Measurements from ENCODE around the gene TMEM168.
"Not testable (repeated sequence)": the region's sequence is repeated elsewhere in the genome, so short reads cannot be mapped to it uniquely, and the experiment has no call there.

The TMEM168 gene, protein sequence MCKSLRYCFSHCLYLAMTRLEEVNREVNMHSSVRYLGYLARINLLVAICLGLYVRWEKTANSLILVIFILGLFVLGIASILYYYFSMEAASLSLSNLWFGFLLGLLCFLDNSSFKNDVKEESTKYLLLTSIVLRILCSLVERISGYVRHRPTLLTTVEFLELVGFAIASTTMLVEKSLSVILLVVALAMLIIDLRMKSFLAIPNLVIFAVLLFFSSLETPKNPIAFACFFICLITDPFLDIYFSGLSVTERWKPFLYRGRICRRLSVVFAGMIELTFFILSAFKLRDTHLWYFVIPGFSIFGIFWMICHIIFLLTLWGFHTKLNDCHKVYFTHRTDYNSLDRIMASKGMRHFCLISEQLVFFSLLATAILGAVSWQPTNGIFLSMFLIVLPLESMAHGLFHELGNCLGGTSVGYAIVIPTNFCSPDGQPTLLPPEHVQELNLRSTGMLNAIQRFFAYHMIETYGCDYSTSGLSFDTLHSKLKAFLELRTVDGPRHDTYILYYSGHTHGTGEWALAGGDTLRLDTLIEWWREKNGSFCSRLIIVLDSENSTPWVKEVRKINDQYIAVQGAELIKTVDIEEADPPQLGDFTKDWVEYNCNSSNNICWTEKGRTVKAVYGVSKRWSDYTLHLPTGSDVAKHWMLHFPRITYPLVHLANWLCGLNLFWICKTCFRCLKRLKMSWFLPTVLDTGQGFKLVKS

DNA sequence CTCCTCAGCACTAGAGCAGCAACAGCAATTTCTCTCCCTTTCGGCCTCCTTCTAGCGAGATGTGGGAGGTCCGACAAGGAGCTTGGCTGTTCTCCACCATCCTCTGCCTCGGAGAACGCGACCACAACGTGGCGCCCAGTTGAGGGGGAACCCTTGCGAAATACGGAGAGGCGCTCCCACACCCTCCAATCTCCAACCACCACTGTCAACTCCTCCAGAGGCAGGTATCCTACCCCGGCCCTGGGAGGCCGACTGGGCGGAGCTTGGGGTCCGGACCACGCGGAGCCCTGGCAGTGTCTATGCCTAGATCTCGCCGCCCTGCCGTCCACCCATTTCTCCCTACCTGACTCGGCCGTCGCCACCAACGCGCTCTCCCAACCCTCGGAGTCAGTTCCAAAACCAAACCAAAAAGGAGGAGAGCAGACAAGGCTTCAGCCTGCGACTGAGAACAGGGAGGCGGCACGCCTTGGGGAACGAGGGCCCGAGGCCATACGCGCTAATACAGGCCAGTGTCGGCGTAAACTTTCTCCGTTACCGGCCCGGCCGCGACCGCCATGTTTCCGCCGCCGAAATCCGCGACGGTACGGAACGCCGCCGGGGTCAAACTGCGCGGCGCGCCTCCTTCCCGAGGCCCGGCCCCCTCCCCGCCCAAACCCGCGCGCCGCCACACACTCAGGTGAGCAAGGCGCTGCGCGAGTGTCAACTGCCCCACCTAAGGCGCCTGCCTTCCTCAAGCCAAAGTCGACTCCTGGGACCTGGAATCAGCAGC is at the start of gene TMEM168:
TSS of gene TMEM168 (minus strand) at position 577 of the 769 bp plus-strand sequence. CDS start 5,568 bp downstream, outside the sequence.
- DNase-seq, result peak in 57 of 58 donors; percentile 5 to 89 (median 68)

DNA sequence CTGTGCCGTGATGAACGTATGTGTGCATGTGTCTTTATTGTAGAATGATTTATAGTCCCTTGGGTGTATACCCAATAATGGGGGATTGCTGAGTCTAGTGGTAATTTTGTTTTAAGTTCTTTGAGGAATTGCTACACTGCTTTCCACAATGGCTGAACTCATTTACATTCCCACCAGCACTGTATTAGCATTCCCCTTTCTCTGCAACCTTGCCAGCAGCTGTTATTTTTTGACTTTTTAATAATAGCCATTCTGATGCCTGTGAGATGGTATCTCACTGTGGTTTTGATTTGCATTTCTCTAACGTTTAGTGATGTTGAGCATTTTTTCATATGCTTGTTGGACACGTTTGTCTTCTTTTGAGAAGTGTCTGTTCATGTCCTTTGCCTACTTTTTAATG is 45.7 kb upstream of the TMEM168 start:
- not testable (repeated sequence) for DNase-seq

DNA sequence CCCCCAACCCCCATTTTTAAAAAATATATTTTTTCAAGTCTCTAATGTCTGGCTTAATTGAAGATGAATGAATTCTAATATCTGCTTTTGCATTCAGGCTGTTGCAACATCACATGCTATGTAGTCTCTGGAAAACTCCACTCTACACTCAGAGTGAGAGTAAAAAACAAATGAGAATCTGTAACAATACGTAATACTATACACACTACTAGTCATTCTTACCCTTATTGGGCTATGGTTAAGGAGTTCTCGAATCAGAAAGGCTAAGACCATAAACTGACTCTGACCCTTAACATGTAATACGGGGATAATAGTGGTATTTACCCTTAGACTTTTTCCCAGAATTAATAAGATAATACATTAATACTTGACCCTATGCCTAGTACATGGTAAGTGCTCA is 42.9 kb upstream of the TMEM168 start:
- DNase-seq, result no peak

DNA sequence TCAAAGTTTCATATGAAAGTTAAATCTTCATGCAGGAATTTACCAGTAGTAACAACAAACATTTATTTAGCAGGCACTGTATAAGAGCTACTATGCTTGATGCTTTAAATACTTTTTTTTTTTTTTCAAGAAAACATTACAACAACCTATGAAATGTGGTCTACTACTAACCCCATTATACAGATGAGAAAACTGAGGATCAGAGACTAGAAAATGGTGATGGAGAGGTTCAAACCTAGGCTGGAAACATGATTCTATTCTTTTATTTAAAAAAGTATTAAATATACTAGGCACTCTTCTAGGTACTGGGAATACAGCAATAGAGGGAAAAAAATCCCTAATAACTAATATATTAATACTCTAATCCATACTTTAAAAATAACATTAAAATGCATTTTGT is 40.6 kb upstream of the TMEM168 start:
- no peak for DNase-seq

DNA sequence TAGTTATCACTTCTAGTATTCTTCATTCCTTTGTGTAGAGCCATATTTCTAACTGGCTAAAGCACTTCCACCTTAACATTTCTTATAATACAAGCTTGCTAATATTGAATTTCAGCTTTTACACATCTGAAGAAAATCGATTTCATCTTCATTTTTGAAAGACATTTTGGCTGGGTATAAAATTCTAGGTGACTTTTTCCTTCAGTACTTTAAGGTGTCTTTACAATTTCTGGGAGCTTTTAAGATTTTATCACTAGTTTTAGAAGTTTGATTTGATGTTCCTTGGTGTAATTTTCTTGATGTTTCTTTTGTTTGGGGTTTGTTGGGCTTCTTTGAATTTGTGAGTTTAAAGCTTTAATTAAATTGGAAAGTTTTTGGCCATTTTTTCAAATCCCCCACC is 38.5 kb upstream of the TMEM168 start:
- no peak for DNase-seq

DNA sequence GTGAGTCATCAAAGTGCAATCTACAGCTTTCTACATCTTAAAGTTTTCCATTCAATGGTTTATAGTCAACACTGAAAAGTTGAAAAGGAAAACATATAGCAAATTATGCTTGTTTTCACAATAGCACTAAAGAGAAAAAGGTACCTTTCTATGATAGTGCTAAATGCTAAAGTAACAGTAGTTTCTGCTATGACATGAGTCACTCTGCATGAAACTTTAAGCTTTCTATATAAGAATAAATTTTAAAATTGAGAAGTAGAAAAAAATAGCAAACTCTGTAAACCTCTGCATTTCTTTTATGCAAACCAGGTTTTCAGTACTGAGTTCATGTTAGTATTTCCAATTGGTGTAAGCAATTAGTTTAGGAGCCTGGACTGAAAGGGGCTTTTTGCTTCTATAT is 31.2 kb upstream of the TMEM168 start:
- no peak for DNase-seq

DNA sequence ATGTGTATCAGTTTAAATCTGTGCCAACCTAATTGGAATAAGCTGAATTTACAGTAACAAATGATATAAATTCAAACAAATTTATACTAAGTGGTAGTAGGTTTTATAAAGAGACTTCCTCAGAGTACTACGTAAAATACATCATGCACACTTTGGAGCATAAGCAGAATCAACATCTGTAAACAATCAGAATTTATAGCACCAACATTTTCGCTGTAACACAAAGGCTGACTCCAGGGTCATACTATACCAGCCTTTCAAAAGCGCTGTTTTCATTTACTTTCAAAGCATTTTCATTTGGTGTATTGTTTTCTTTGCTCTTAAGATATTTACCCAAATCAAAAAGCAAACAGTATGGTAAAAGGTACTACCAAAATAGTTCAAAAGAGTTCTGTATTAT is 29.3 kb upstream of the TMEM168 start:
- no peak for DNase-seq

DNA sequence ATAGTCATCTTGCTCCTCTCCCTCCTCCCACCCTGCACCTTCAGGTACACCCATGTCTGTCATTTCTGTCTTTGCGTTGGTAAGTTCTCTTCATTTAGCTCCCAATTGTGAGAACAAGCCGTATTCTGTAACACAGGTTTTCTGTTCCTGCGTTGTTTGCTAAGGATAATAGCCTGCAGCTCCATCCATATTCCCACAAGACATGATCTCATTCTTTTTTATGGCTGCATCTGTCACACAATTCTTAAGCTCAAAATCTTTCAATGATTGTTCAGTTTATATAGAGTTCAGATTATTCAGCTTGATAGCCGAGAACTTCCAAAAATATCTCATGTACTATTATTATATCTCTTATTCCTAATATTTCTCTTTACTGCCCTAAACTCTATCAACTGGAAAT is 16.0 kb upstream of the TMEM168 start:
- no peak for DNase-seq

DNA sequence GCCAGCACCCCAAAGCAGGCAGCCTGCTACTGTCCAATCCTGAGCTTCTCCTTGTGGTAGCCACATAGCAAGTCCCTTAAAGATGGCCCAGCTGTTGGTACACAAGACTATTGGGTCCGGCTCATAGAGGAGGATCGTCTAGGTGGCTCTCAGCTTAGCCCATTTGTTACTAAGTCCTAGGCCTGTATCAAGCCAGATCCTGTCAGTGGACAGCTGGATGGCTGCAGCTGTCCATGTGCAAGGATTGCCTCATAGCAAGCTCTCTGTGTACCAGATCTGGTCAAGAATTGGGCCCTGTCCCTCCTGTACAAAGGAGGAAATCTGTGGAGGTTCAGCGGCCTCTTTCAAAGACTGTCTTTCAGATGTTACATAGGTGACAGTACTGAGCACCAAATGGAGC is 12.2 kb upstream of the TMEM168 start:
- no peak for DNase-seq

DNA sequence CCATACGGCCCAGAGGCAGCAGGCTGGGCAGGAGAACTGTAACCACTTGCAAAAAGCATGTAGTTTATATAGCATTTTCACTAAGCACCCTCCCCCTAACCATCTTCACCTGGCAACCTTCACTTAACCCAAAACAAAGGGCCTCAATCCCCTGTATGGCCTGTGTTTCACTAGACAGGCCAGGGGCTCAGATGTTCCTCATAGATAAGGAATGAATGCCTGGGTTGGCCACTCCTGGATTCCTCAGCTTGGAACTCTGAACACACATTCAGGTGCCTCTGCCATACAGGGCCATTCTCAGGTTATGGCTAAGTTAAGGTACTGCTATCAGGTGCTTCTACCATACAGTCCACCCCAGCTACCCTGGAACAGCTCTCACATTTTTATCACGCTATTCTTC is 10.3 kb upstream of the TMEM168 start:
- DNase-seq, result no peak

DNA sequence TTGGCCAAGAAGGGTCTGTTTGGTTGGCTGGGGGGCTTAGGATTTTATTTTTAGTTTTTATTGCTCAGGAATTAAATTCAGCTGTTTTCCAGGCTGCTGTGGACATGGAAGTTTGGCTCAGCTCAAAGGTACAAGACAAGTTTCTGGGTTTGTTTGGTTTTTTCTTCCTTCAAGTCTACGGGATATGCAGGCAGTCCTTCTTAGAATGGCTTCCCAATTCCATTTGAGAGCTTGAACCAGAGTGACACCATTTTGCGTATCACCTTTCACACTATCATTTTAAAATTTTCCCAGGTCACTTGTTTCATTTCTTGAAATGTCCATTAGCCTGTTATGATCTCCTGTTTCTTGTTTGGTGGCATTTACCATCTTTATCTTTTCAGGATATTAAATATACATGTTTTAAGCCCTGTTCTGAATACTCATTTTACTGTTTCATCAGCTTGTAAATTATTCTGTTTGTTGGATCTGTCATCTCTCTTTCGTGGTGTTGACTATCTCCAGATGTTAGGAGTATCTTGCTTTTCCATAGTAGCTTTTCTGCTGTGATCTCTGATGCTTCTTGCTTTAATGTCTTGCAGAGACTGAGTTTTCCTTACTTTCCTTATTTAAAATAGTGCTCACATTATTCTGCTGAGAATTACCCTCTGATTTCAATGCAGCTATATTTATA is 9.4 kb upstream of the TMEM168 start:
- DNase-seq, result no peak

DNA sequence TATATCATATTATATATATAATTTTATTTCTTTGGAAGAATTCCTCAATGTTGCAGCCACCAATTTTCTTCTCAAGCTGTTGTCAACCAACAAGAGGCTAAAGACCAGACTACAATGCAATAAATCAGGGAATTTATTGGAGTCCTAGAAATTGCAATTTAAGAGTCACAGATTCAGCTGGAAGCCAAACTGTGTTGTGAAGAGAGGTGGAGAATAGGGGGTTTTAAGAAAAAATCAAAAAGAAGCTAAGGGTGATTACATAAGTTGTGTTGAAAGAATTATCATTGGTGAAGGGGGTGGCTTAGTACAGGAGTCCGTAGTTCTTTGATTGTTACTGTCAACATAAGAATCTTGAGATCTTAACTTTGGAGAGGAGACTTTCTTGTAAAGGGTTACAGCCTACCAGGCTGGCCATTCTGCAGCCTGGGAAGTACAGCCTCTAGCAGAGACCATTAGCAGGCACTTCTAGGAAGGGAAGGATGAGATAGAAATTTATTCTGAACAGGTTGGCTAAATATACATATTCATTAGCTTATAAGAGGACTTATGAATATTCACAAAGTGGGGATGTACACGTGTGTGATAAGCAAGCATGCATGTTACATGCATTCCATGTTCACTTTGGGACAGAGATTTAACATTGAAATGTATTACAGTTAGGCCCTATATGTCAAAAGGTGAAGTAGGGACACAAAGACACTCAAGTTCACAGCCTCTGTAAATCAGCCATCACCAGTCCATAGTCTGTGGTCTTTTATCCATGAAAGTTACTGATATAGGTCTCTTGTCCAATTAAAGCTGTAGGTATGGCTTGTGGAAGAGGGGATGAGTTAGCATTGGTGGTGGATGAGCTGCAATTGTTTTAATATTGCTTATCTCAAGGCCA is 8.3 kb upstream of the TMEM168 start:
- no peak for DNase-seq

DNA sequence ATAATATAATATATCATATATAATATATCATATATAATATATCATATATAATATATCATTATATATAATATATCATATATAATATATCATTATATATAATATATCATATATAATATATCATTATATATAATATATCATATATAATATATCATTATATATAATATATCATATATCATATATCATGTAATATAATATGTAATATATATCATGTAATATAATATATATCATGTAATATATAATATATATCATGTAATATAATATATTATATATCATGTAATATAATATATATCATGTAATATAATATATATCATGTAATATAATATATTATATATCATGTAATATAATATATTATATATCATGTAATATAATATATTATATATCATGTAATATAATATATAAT is 6.4 kb upstream of the TMEM168 start:
- not testable (repeated sequence) for DNase-seq

DNA sequence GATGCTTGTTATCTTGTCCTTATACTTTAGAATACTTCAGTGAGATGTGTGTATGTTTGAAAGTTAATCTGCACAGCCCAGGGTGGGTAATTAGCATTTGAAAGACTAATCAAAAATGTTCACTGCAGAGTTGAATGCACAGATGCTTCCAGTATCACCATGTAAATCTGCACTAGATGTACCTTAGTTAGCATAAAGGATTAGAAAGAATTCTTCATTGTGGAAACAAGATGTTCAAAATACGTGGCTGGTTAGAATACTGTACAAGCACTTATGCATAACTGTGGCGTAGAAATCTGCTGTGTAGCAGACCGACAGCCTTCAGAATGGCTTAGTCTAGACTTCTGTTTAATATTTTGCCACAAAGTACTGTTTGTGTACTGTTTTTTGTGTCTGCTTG is 2.2 kb upstream of the TMEM168 start:
- DNase-seq, result no peak

DNA sequence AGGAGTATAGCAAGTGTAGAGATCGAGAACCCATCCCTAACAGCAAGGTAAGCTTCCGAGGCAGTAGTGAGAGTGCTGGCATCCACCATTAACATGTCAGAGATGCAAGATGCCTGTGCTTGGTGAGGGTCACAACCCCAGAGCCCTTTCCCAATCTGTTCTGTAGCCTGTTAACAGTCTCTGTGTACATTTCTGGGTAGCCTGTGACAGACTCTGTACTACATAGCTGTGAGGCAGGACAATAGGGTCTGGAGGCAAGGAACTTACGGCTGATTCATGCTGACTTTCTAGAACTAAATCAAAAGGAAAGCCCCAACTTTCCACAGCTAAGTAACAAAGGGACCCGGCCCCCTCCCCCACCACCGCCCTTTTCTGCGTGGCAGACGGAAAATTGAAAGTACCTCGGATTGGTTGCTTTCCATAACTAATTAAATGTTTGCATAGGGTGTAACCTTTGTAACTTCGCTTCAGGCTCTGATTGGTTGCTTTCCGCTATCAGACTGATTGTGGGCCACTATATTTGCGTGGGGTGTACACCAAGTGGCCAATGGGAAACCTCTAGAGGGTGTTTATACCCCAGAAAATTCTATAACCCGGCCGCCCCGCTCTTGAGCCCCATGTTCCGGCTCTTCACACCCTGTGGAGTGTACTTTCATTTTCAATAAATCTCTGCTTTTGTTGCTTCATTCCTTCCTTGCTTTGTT is 1.4 kb upstream of the TMEM168 start:
- no peak for DNase-seq

DNA sequence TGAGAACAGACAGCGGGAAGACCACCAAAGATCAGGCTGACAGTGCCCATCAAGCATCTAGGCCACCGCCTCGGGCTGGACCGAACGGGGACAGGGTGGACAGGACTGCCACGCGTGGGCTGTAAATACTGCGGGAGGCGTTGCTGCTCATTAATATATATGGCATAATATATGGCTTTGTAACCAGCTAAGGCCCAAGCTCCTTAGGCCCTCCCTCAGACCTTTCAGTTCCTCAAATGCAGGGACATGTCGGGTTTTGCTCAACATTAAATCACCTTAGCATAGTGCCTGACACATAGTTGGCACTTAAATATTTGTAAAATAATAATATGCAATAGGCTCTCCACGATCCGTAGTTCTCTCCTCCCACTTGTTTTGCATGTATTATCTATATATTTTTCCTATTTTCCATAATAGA is 402 bp upstream of the TMEM168 start:
- DNase-seq, result peak in 1 of 58 donors; percentile 71

DNA sequence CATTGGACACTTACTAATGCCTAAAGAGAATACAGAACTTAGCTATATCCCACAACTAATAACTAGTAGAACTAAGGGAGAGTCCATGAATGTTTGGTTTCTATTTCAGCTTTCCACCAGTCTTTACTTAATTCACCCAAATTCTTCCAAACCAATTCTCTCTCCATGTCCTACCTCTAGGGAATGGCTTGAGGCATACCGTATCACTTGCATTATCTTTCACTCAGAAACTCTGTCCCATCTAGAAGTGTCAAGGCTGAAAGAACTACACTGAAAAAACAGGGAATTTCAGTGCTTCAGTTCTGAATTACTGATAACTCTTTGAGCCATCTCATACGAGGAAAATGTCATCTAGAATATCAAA is 758 bp downstream of the TMEM168 start:
- no peak for DNase-seq

DNA sequence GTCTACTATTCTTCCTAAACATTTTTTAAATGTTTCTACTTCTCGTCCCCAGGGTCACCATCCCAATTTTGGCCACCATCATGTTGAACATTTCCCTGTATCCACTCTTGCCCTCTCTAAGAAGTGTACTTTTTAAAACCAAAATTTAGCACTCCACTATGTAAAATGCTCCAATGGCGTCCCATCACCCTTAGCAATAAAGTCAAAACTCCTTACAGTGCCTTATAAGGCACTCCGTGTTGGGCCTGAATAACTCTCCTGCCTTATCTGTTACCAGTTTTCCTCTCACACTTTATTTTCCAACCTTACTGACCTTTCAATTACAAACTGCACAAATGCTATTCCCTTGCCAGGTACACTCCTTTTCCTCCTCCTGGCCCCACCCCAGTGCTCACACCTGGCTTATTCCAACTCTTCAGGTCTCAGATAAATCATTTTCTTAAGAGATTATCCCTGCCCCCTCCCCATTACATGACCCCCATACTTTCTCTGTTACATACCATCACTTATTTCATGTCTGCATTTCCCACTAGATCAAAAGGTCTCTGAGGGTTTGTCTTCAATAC is 1.3 kb downstream of the TMEM168 start:
- DNase-seq, result no peak

DNA sequence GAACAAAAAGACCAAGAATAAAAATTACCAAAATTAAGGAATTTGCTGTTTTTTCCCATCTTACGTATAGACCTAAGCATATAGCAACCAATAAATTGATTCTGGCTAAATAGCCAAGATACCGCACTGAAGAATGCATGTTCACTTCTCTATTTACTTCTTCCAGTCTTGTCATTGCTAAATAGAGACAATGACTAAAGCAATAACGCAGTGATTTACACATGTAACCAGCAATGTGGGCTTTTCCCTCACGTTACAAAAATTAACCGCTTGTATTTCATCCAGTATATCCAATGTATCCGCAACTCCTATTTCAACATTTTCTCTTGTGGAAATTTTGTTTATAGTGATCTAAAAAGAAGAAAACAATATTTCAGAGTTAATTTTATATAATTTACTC is 5.6 kb downstream of the TMEM168 start:
- no peak for DNase-seq

DNA sequence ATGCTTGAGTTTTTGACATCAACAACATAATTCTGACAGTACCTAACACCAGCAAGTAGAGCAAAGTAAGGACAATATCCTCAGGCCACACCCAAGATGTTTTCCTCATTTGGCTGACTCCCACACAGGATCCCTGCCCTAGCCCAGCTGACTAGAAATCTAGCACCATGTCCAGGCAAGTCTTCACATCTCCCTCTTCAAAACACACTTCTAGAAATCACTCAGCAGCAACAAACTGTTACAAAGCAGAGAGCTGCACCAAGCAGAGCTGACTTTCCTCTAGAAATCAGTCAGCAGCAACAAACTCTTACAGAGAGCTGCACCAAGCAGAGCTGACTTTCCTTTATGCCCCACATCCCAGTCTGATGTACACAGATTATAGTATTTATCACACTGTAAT is 7.7 kb downstream of the TMEM168 start:
- no peak for DNase-seq

All from anterior cingulate cortex (tissue), 58 donors.